ENCODE measurements around the gene TEX38. TPM values are rescaled to one million over a fixed set of nuclear protein-coding genes. Genes with fewer than 3 reads are reported as not detected.
"Not testable (repeated sequence)": the region's sequence is repeated elsewhere in the genome, so short reads cannot be mapped to it uniquely, and the experiment has no call there.

TEX38 gene
- total RNA-seq, 1 donor from 2014 or later: not detected

GRCh38 chr1:46655848-46656247 lies 15.8 kb upstream of the TEX38 start:
- DNase-seq (ENCODE audit: low read depth): no peak

- no peak for DNase-seq (ENCODE audit: low read depth)
Observed at GRCh38 chr1:46656643-46657042, 15.0 kb upstream of the TEX38 start.

GRCh38 chr1:46657775-46658174 lies 13.9 kb upstream of the TEX38 start:
- no peak for DNase-seq (ENCODE audit: low read depth)

GRCh38 chr1:46659307-46659870 lies 12.3 kb upstream of the TEX38 start:
- no peak for DNase-seq (ENCODE audit: low read depth)

GRCh38 chr1:46660116-46660515 lies 11.5 kb upstream of the TEX38 start:
- DNase-seq (ENCODE audit: low read depth): not testable (repeated sequence)

- not testable (repeated sequence) for DNase-seq (ENCODE audit: low read depth)
Observed at GRCh38 chr1:46662919-46663318, 8.7 kb upstream of the TEX38 start.

GRCh38 chr1:46665983-46666382 lies 5.7 kb upstream of the TEX38 start:
- no peak for DNase-seq (ENCODE audit: low read depth)

- peak; percentile 49 for DNase-seq (ENCODE audit: low read depth)
Observed at GRCh38 chr1:46667782-46668760, 3.6 kb upstream of the TEX38 start, which contains the start of gene ATPAF1. TSS of gene ATPAF1 (minus strand) at chr1:46668364. CDS start at chr1:46668322, 42 bp downstream.

GRCh38 chr1:46670134-46670533 lies 1.5 kb upstream of the TEX38 start:
- DNase-seq (ENCODE audit: low read depth): no peak

- DNase-seq (ENCODE audit: low read depth): no peak
Observed at GRCh38 chr1:46672696-46673095, 1.0 kb downstream of the TEX38 start.

GRCh38 chr1:46673749-46674182 lies 2.1 kb downstream of the TEX38 start:
- no peak for DNase-seq (ENCODE audit: low read depth)

- DNase-seq (ENCODE audit: low read depth): peak; percentile 13
Observed at GRCh38 chr1:46675549-46676314, 4.1 kb downstream of the TEX38 start.

GRCh38 chr1:46676531-46676930 lies 4.9 kb downstream of the TEX38 start:
- no peak for DNase-seq (ENCODE audit: low read depth)

- no peak for DNase-seq (ENCODE audit: low read depth)
Observed at GRCh38 chr1:46677339-46677738, 5.7 kb downstream of the TEX38 start.

GRCh38 chr1:46679789-46680573 lies 8.3 kb downstream of the TEX38 start:
- no peak for DNase-seq (ENCODE audit: low read depth)

GRCh38 chr1:46681333-46682034 lies 9.8 kb downstream of the TEX38 start:
- DNase-seq (ENCODE audit: low read depth): no peak

GRCh38 chr1:46682064-46682463 lies 10.4 kb downstream of the TEX38 start:
- no peak for DNase-seq (ENCODE audit: low read depth)

- no peak for DNase-seq (ENCODE audit: low read depth)
Observed at GRCh38 chr1:46684670-46685069, 13.0 kb downstream of the TEX38 start.

- DNase-seq (ENCODE audit: low read depth): no peak
Observed at GRCh38 chr1:46686255-46686654, 14.6 kb downstream of the TEX38 start.

- DNase-seq (ENCODE audit: low read depth): peak; percentile 22
Observed at GRCh38 chr1:46687093-46687659, 15.5 kb downstream of the TEX38 start.
